Panc1 (cell line): ENCODE results near the gene PANK4. TPM values are rescaled to one million over a fixed set of nuclear protein-coding genes. Genes with fewer than 3 reads are reported as not detected.

Experiments
- ATAC-seq: fragments of 200-7000 bp; cut with Tn5 transposase; 2 replicates; pipeline ENCODE4 v1.9.1; 2020; ENCODE audit warnings: mild to moderate bottlenecking, moderate library complexity
- BruUV-seq: library from RNA; stranded (reverse); fragments of 400-500 nt; replicated peaks from 2 replicates; lab custom pipeline; 2021; lab: Mats Ljungman, UMichigan
- CTCF ChIA-PET: fragments of 300-600 bp; sonication (Branson Sonifier 250); formaldehyde crosslinking; loops from one replicate; lab custom pipeline; 2022; ENCODE audit warnings: antibody characterized with exemption; lab: Charles Lee
- POLR2A ChIA-PET: fragments of 300-600 bp; sonication (Branson Sonifier 250); formaldehyde crosslinking; loops from one replicate; lab custom pipeline; 2022; ENCODE audit warnings: antibody characterized with exemption; lab: Charles Lee
- DNase-seq: peaks from one replicate; pipeline ENCODE4 v3.0.0-alpha.2; 2010; ENCODE audit warnings: low read depth, low spot score
- H3K27ac ChIP-seq: 2 replicates; pipeline ENCODE4 v1.5.1; 2011; ENCODE audit warnings: mild to moderate bottlenecking, low read length, inconsistent platforms
- H3K27me3 ChIP-seq: fragments of 200-500 bp; sonication (Bioruptor generic); 2 replicates; pipeline ENCODE4 v1.6.0; 2014; ENCODE audit warnings: low read length, inconsistent platforms; ENCODE audit not compliant: control insufficient read depth, insufficient read depth
- H3K36me3 ChIP-seq: fragments of 200-500 bp; sonication (Bioruptor generic); 2 replicates; pipeline ENCODE4 v1.5.1; 2014; ENCODE audit warnings: inconsistent platforms, mild to moderate bottlenecking, low read length, moderate library complexity; ENCODE audit not compliant: control insufficient read depth, insufficient read depth
- H3K4me1 ChIP-seq: 2 replicates; pipeline ENCODE4 v1.5.1; 2011; ENCODE audit warnings: inconsistent platforms, mild to moderate bottlenecking, low read length, moderate library complexity; ENCODE audit not compliant: control insufficient read depth, insufficient read depth
- H3K4me3 ChIP-seq, 2 experiments: 2 replicates each; pipeline ENCODE4 v1.5.1; 2011 to 2012; ENCODE audit warnings: low read depth in 2 of 2, low read length in 2 of 2, mild to moderate bottlenecking in 2 of 2, inconsistent platforms in 1 of 2, moderate library complexity in 1 of 2
- H3K9me3 ChIP-seq: fragments of 200-500 bp; sonication (Bioruptor generic); 2 replicates; pipeline ENCODE4 v1.5.1; 2014; ENCODE audit warnings: low read depth, mild to moderate bottlenecking, inconsistent platforms, low read length, moderate library complexity; ENCODE audit not compliant: control insufficient read depth, insufficient read depth
- CTCF ChIP-seq: fragments of 450-650 bp; IDR thresholded peaks from 2 replicates; pipeline ENCODE4 v1.5.1; 2017; ENCODE audit warnings: mild to moderate bottlenecking
- POLR2AphosphoS5 ChIP-seq: IDR thresholded peaks from 2 replicates; pipeline ENCODE4 v1.6.1; 2012; ENCODE audit warnings: mild to moderate bottlenecking, low read depth, low read length, moderate library complexity
- REST ChIP-seq, 2 experiments: IDR thresholded peaks; 2 replicates each; pipeline ENCODE4 v1.6.1; 2011 to 2012; ENCODE audit warnings: low read depth in 2 of 2, control low read depth in 1 of 2, low read length in 1 of 2, mild to moderate bottlenecking in 1 of 2, moderate library complexity in 1 of 2; ENCODE audit not compliant: insufficient read depth in 1 of 2
- SIN3A ChIP-seq: IDR thresholded peaks from 2 replicates; pipeline ENCODE4 v1.6.1; 2012; ENCODE audit warnings: low read depth, mild to moderate bottlenecking, low read length, moderate library complexity, borderline replicate concordance; ENCODE audit not compliant: insufficient read depth
- TCF7L2 ChIP-seq: IDR thresholded peaks from 2 replicates; pipeline ENCODE4 v1.6.1; 2011; ENCODE audit warnings: mild to moderate bottlenecking, low read depth, low read length, inconsistent platforms
- in situ Hi-C: cut with HindIII; loops from 2 replicates; pipeline ENCODE4 v1.10.0; 2016; ENCODE audit warnings: low sequenced_read_pairs, low pct_unique_long_range_greater_than_20kb
- intact Hi-C: fragments of 100-400 bp; cut with micrococcal nuclease; formaldehyde crosslinking; loops from one replicate; pipeline ENCODE4 v1.10.0; 2022; ENCODE audit not compliant: unreplicated experiment
- total RNA-seq: library from RNA; stranded (reverse); gene quantifications from one replicate; pipeline ENCODE4 v1.2.1, GENCODE V29; 2021; ENCODE audit not compliant: unreplicated experiment

Gene PANK4
- total RNA-seq, 1 experiment from 2014 or later, result 35.9 TPM

GRCh38 chr1:2471159-2471471 lies 55.3 kb downstream of the PANK4 start:
- Histone ChIP-seq H3K36me3 (no peaks in the 10 kb centered on the region), H3K27ac (peak overlapping the region; percentile 71; the same call in 1 of the 2 replicates), H3K27me3 (no peaks in the 10 kb centered on the region), H3K4me1 (peaks cover 91% of the 10 kb centered on the region), H3K9me3 (no peaks in the 10 kb centered on the region), H3K4me3 (no peak overlapping the region)
- no peak for ATAC-seq
- in situ Hi-C loops, result no loop called here
- TF ChIP-seq POLR2AphosphoS5 (no peak), SIN3A (no peak), REST (IDR thresholded peaks at IDR 0.05; ENCODE audit: insufficient read depth in 1 of 2, low read depth in 2 of 2, low read length in 1 of 2) (0 out of 4 replicates have a peak, but pooled peaks of 1 of the 2 experiments have one; percentile 6), TCF7L2 (no peak), CTCF (no peak)
- DNase-seq, result no peak
- no TSS peak for BruUV-seq
- intact Hi-C loops, result loop anchor here (10.0 kb wide), 1 partner anchor 56 kb away; the partner anchor contains the start of gene PEX10
- ChIA-PET POLR2A (no interaction called here), CTCF (interaction anchor here (0.7 kb wide), 1 partner anchor 73 kb away, joined by 4 read pairs; no protein-coding TSS in a partner anchor)

- no peaks in the 10 kb centered on the region for H3K9me3 ChIP-seq
- in situ Hi-C loops (no loop called here), intact Hi-C loops (loop anchor here (10.0 kb wide), 1 partner anchor 56 kb away; the partner anchor contains the start of gene PEX10)
- H3K27ac ChIP-seq, result peak overlapping the region; percentile 71
- H3K36me3 ChIP-seq, result no peaks in the 10 kb centered on the region
- H3K4me3 ChIP-seq, result peak overlapping the region in 1 of 2 experiments; percentile 13; a peak in 2 of 4 replicates
- TF ChIP-seq REST (IDR thresholded peaks at IDR 0.05; ENCODE audit: insufficient read depth in 1 of 2, low read depth in 2 of 2, low read length in 1 of 2), result no peak
- no peak; the same call in 1 of the 2 replicates for TF ChIP-seq CTCF
- TF ChIP-seq POLR2AphosphoS5, result no peak
- no peak for TF ChIP-seq SIN3A
- no peak for TF ChIP-seq TCF7L2
- ATAC-seq, result no peak
- no TSS peak for BruUV-seq
- POLR2A ChIA-PET, result no interaction called here
- no peaks in the 10 kb centered on the region for H3K27me3 ChIP-seq
- CTCF ChIA-PET, result interaction anchor here (0.7 to 1.0 kb wide), 2 partner anchors 74 to 77 kb away, joined by 3 to 4 read pairs; no protein-coding TSS in a partner anchor
- peaks cover 91% of the 10 kb centered on the region for H3K4me1 ChIP-seq
- DNase-seq, result no peak
Measured at GRCh38 chr1:2470290-2471158, 55.9 kb downstream of the PANK4 start.
